Measurements from ENCODE around the gene ARMH1.

The ARMH1 gene

GRCh38 chr1:44674113-44675000, at the start of gene ARMH1, which contains the start of gene TMEM53:
Gene ARMH1, plus strand, starts transcription at chr1:44674714. Its CDS starts 14,984 bp downstream, at chr1:44689698.
Gene TMEM53, minus strand, starts transcription at chr1:44674481. Its CDS starts 90 bp downstream, at chr1:44674391.
- peak; percentile 99 for DNase-seq (ENCODE audit: low read depth)

- DNase-seq (ENCODE audit: low read depth) = no peak
These were observed 49.2 kb upstream of the ARMH1 start for GRCh38 chr1:44625348-44625747.

DNA sequence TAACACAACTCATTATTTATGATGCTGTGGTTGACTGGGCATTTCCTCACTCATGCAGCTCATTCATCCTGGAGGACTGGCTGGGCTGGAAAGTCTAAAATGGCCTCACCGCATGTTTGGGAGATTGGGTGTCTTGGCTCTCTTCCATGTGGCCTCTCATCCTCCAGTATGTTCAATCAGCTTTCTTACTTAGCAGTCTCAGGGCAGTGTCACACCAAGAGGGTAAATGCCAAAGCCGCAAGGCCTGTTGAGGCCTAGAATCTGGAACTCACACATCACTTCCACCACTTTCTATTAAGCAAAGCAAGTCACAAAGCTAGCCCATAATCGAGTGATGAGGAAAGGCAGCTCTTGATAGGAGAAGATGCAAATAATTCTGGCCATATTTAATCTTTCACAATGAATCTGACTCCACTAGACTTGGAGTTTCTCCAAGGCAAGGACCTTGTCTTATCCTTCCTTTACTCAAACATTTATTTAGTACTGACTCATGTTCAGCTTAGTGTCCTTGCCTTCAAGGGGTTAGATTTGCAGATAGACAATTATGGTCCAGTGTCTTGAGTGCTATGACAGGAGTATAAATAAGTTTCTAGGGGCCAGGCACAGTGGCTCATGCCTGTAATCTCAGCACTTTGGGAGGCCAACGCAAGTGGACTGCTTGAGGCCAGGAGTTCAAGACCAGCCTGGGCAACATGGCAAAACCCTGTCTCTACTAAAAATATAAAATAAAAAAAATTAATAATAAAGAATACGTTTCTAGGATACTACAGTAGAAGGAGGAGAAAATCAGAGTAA, 45.4 kb upstream of the ARMH1 start:
- no peak for DNase-seq (ENCODE audit: low read depth)

DNA sequence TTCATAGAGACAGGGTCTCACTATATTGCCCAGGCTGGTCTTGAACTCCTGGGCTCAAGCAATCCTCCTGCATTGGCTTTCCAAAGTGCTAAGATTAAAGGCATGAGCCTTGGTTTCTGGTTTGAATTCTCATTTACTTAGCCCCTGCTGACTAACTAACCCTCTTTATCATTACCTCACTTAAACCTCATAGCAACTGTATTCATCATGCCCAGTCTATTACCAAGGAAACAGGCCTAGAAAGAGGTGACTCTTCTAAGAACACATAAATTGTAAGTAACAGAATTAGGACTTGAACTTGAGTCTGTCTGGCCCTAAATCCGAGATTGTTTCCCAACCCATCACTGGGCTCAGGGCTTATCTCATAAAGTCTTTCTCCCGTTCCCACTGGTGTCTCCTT, 44.4 kb upstream of the ARMH1 start:
- no peak for DNase-seq (ENCODE audit: low read depth)

GRCh38 chr1:44631333-44631646, 43.2 kb upstream of the ARMH1 start:
- no peak for DNase-seq (ENCODE audit: low read depth)

DNA sequence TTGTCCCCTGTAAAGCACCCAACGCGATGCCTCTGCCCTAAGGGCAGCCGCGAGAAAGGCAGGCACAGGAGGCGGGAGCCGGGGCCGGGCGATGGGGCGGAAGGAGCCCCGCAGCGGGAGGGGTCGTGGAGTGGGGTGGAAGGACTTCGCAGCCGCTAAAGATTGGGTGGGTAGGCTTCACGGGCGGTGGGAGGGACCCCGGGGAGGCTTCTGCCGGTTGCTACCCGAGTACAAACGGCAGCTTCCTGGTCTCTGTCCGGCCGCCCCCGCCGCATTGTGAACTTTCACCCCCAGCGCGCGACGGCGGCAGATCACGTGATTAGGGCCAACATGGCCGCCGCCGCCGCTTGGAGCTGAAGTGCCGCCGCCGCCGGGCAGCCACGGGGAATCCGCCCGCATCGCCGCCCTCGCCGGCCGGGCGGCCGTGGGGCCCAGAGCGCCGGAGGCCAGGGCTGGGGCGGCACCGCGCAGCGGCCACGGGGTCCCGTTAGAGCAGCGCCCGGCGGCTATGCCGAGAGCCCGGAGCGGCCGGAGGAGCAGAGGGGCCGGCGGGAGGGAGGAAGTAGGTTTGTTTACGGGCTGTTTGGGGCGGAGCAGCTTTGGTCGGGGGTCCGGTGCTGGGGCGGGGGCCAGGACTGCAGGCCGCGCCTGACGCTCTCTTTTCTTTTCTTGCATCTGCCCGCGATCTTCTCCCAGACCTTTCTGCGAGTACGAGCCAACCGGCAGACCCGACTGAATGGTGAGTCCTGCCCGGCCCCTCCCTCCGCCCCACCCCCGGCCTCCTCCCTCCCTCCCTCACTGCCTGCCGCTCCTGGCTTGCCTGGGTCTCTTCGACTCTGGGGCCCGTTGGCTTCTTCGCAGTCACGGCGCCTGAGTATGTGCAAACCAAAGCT, 42.6 kb upstream of the ARMH1 start:
- DNase-seq (ENCODE audit: low read depth) = peak; percentile 91

GRCh38 chr1:44632598-44632997, 41.9 kb upstream of the ARMH1 start:
- no peak for DNase-seq (ENCODE audit: low read depth)

GRCh38 chr1:44634606-44635189, 39.8 kb upstream of the ARMH1 start:
- DNase-seq (ENCODE audit: low read depth) = no peak

- no peak for DNase-seq (ENCODE audit: low read depth)
These were observed 39.1 kb upstream of the ARMH1 start for GRCh38 chr1:44635439-44635838.

- no peak for DNase-seq (ENCODE audit: low read depth)
These were observed 38.3 kb upstream of the ARMH1 start for GRCh38 chr1:44636083-44636687.

- no peak for DNase-seq (ENCODE audit: low read depth)
These were observed 37.6 kb upstream of the ARMH1 start for GRCh38 chr1:44636688-44637598.

DNA sequence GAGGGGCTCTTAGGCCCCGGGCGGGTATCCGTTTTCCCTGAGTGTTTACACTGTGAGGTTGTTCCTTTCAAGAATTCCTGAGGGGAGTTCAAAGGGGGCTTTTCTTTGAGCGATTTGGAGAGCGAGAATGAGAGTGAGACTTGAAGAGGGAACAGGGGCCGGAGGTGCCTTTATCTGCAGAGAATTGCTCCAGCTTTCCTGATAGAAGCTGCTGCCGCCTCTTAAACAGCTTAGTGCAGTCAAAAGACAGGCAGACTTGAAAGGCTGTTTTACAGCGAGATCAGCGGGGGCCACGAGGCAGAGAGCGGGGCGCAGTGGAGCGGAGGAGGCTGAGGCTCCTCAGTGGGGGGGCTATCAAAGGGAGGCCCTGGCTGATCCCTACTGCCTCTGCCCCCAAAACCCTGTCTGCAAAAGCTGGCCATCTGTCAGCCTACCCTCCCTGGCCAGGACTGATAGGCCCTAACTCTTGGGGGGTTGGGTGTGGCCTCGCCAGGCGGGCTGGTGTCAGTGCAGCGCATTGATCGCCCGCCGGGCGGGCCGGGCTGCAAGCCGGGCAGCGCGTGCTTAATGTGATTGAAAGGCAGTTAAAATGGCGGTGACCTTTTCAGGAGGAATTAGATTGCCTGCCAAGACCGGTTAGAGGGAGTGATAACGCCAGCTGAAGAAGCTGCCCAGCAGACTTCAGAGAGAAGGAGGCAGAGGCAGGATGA, 36.7 kb upstream of the ARMH1 start:
- DNase-seq (ENCODE audit: low read depth) = no peak

DNA sequence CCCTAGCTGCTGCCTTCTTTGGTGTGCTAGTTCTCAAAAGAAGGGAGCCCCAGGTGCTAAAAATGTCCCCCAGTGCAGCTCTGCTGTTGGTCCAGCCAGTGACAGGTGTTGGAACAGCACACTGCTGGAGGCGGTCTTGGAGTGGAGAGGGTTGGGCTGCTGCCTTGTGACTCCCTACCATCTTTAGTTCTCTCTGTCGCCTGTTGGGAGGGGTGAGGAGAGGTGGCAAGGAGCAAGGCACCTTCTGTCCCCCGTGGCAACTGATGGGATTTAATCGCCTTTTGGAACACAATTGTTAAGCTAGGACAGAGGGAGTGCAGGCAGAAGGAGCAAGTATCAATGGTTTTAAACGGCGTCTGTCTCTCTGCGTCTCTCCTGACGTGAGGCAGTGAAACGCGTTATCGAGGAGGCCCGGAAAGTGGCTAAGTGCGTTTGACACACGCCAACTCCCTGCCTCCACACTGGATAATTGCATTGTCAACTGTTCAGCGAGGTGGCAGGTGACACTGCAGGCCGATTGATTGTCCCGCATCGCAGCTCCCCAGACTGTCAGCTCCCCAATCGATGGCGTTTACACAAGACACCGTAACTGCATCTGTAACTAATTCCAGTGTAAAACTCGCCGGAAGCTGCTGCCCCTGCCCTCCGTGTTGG, 34.2 kb upstream of the ARMH1 start:
- DNase-seq (ENCODE audit: low read depth) = no peak

DNA sequence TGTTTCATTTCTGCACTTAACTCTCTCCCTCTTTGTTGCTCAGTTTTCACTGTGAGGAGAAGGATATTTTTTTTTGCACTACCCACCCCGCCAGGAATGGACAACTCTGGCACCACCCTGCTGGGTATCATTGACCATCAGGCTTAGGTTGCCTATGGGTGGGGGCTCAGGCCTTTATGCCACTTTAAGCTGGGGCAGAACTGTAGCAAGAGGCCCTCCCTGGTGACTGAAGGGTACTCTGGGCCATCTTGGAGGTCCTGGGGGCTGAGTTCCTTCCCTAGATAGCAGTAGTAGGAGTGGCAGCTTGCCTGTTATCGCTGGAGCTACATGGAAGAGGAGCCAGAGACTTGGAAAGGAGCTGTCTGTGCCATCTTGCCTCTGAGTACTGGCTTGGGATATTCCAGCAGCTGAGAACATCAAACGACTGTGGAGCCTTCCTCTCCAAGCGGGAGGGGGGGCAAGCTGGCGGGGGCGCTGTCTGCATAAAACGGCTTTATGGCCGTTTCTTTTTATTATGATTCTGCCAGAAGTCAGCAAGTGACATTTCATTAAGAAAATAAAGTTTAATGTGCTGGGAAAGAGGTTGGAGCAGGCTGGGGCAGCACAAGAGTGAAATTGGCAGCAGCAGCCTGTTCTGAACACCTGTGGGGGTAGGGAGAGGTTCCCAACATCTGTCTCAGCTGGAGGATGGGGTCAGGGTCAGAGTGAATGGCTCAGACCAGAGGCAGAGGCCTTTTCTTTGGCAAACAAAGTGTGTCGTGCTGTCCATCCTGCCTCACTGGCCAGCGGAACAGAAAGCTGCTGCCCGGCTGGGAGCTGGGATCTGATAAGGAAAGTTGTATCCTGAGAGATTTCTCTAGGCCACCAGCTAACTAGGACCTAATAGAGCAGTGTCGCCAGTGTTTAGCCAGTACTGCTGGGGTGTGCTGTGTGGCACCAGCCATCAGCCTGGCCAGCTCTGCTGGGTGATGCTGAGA, 33.1 kb upstream of the ARMH1 start:
- no peak for DNase-seq (ENCODE audit: low read depth)

DNA sequence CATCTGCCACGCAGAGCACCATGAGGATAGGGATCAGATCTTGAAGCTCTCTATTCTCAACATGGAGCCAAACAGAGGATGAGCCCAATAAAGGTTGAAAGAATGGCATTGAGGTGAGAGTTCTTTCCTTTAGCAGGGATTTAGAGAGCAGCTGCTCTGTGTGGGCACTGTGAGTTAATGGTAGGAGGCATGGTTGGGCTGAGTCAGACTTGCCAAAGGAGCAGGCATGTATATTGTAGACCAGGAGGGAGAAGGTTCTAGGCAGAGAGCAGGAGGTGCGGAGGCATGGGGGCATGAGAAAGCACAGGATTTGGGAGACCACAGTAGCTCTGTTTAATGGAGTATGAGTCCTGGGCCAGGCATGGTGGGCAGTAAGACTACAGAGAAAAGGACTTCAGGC, 32.3 kb upstream of the ARMH1 start:
- no peak for DNase-seq (ENCODE audit: low read depth)

GRCh38 chr1:44642925-44643324, 31.6 kb upstream of the ARMH1 start:
- no peak for DNase-seq (ENCODE audit: low read depth)

- no peak for DNase-seq (ENCODE audit: low read depth)
These were observed 30.7 kb upstream of the ARMH1 start for GRCh38 chr1:44643721-44644334.

Measured in CMK (cell line).